Measurements from ENCODE around the gene OR10G2.
"Not testable (repeated sequence)": the region's sequence is repeated elsewhere in the genome, so short reads cannot be mapped to it uniquely, and the experiment has no call there.

The OR10G2 gene

DNA sequence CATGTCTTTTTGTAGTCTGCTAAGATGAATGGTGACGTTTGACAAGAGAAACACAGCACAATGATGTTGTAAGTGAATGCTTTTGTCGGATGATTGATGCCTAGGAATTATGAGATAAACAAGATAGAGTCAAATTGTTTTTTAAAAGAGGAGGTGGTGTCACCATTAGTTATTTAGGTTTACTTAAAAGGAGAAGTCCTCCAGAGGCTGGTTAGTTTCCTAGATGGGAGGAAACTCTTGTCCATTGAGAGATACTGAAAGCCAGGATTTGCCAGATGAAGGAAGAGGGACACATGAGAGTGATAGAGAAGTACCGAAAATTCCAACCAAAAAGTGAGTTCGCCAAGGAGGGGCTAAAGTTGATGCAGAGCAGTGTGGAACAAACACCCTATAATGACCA lies at the start of gene OR10G2:
TSS of gene OR10G2 (minus strand) at position 101 of the 400 bp plus-strand sequence. CDS start at position 3, 98 bp downstream.
- no peak for DNase-seq (ENCODE audit: low read depth, low spot score)

DNA sequence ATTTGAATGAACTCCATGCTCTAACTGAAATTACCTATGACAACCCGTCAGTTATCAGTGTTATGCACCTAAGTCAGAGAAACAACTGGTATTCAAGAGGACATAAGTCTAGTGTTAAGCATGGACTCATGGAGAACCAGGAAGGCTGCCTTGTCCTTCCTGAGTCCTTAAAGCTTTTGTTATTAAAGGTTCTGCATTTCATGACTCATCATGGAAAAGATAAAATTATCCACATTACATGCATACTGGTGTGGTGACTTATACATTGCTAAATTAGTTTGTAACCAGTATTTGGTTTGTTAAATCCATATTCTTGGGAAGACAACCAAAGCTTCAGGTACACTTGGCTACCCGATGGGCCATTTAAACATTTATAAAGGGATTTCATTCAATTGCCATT lies 45.3 kb upstream of the OR10G2 start:
- no peak for DNase-seq (ENCODE audit: low read depth, low spot score)

- no peak for DNase-seq (ENCODE audit: low read depth, low spot score)
Measured at GRCh38 chr14:21675566-21675965, 40.8 kb upstream of the OR10G2 start.

DNA sequence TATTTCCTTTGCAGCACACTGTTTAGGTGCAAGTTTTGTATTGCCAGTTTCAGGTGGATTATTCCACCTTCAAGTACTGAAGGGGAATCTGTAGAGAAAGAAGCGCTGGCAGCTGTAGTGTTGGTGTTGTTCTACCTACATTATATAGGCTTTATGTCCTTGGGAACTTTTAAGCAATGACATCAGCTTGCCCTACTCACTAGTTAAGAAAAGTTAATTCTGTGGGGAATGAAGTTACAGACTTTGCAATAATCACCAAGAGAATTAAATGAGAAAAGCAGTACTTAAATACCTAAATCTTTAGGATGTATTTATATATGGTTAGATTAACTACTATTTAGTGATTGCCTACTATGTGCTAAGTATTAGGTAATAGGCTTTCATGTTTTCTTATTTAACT lies 39.0 kb upstream of the OR10G2 start, which contains the start of gene OR4E1:
TSS of gene OR4E1 (minus strand) at position 101 of the 400 bp plus-strand sequence. CDS start 2,883 bp downstream, outside the sequence.
- DNase-seq (ENCODE audit: low read depth, low spot score): no peak

- DNase-seq (ENCODE audit: low read depth, low spot score): no peak
Measured at GRCh38 chr14:21672116-21672515, 37.4 kb upstream of the OR10G2 start.

DNA sequence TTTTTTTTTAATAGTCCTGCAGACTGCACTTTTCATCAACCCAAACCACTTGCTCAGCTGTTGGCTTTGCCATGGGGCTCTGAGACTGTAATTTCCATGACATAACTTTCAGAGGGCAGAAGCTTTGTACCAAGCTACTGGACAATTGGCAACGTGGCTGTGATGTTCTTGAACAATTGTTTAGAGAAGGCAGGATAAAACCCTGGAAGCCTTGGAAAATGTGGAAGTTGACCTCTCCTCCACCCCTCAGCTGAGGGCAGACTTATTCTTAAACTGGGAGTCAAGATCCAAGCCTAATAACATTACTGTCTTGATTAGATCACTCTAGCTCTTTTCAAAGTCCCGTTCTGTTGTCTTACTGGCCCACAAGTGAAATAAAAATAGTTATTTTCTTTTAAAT lies 36.6 kb upstream of the OR10G2 start:
- no peak for DNase-seq (ENCODE audit: low read depth, low spot score)

- DNase-seq (ENCODE audit: low read depth, low spot score): no peak
Measured at GRCh38 chr14:21669284-21669683, 34.5 kb upstream of the OR10G2 start.

GRCh38 chr14:21668377-21668776 lies 33.6 kb upstream of the OR10G2 start:
- no peak for DNase-seq (ENCODE audit: low read depth, low spot score)

DNA sequence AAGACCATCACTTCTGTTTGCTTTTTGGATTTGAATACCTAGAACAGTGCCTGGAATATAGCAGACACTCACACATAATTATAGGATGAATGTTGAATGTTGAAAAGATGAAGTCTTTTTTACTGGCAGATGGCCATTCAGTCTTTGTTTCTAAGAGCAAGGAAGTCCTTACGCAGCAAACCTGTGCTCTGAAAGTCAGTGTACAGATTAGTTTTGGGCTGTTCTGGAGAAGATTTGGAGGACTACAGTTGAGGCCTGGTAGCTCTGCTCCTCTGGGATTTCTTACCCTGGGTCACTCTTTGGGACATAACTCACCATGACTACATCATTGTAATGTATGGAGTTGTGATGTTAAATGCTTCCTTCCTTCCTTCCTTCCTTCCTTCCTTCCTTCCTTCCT lies 22.2 kb upstream of the OR10G2 start:
- no peak for DNase-seq (ENCODE audit: low read depth, low spot score)

DNA sequence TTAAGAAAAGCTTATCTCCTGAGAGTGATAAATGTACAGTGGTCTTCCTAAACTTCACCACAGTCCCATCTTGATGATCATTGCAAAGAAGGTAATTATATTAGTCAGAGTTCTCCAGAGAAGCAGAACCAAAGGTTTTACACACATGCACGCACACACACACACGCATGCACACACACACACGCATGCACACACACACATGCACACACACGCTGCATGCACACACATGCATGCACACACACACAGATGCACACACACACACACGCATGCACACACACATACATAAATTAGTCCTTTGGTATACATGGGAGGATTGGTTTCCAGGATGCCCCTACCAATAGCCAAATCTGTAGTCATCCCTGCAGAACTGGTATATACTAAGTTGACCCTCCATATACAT lies 19.5 kb upstream of the OR10G2 start:
- no peak for DNase-seq (ENCODE audit: low read depth, low spot score)

GRCh38 chr14:21653331-21653885 lies 18.7 kb upstream of the OR10G2 start, which contains the start of gene OR4E2:
TSS of gene OR4E2 (plus strand) at chr14:21653835. CDS start at chr14:21665083, 11,248 bp downstream.
- DNase-seq (ENCODE audit: low read depth, low spot score): no peak

DNA sequence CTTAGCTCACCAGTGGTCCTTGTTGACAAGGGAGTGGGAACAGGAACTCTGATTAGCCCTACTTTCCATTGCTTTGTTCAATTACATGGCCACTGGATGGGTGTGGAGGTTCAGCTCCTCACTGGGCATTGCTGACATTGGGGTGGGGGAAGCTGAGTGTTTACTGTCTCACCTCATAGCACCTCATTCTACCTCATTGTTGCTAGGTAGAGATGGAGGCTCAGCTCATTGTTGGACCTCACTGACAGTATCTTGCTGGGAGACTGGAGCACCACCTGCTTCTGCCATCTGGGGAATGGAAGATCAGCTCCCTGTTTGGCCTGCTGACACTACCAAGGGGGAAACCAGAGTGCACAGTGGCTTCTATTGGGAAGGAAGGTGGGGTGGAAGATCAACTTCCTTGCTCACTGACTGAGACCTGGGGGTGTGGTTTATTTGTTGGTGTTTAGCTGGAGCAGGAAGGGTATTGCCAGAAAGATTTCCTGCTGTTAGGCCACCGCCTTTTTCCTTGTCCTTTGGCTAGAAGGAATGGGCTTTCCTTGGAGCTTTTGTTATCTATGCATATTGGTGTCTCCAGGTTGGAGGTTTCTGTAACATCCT lies 17.6 kb upstream of the OR10G2 start:
- no peak for DNase-seq (ENCODE audit: low read depth, low spot score)

DNA sequence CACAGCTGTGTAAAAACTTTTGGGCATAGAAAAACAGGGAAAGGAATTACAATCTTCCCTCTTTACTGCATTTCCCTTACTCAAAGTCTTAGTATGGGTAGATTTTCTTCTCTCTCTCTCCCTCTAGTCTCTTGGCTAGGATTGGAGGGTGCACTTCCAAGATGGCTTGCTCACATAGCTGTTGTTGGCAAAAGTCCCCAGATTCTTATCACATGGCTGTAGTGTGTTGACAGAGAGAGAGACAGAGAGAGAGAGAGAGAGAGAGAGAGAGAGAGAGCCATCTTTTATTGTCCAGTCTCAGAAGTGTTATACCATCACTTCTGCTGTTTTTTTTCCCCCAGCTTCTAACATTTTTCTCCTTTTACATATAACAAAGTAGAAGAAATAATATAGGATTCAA lies 12.6 kb upstream of the OR10G2 start:
- no peak for DNase-seq (ENCODE audit: low read depth, low spot score)

DNA sequence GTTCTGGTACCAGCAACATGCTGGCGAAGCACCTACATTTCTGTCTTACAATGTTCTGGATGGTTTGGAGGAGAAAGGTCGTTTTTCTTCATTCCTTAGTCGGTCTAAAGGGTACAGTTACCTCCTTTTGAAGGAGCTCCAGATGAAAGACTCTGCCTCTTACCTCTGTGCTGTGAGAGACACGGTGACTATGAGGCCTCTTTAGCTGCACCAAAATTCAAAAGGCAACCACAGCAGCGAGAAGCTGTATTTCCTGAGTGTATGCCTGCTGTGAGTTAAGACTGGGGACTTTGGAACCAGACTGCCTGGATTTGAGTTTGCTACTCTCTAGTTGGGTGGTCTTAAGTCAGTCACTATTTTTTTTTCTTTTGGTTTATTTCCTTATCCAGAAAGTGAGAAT lies 8.7 kb upstream of the OR10G2 start:
- DNase-seq (ENCODE audit: low read depth, low spot score): no peak

GRCh38 chr14:21642683-21643082 lies 7.9 kb upstream of the OR10G2 start:
- no peak for DNase-seq (ENCODE audit: low read depth, low spot score)

DNA sequence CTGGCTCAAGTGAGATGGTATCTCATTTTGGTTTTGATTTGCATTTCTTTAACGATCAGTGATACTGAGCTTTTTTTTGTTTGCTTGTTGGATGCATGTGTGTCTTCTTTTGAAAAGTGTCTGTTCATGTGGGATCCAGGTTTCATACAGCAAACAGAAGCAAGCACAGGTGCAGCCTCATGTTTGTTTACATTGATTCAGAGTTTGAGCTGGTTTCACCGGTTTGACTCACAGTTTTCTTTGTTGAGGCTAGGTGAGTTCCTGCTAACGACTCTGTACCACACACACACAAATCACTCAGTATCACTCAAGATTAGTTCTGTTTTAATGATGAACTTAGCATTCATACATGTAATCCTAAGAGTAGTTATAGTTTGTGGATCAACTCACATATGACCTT lies 3.7 kb downstream of the OR10G2 start:
- DNase-seq (ENCODE audit: low read depth, low spot score): no peak

DNA sequence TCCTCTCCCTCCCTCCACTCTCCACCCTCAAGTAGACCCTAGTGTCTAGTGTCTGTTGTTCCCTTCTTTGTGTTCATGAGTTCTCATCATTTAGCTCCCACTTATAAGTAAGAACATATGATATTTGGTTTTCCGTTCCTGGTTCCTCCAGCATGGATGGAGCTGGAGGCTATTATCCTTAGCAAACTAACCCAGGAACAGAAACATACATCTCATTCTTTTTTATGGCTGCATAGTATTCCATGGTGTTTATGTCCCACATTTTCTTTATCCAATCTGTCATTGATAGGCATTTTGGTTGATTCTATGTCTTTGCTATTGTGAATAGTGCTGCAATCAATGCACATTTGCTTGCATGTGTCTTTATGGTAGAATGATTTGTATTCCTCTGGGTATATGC lies 4.2 kb downstream of the OR10G2 start:
- not testable (repeated sequence) for DNase-seq (ENCODE audit: low read depth, low spot score)

DNA sequence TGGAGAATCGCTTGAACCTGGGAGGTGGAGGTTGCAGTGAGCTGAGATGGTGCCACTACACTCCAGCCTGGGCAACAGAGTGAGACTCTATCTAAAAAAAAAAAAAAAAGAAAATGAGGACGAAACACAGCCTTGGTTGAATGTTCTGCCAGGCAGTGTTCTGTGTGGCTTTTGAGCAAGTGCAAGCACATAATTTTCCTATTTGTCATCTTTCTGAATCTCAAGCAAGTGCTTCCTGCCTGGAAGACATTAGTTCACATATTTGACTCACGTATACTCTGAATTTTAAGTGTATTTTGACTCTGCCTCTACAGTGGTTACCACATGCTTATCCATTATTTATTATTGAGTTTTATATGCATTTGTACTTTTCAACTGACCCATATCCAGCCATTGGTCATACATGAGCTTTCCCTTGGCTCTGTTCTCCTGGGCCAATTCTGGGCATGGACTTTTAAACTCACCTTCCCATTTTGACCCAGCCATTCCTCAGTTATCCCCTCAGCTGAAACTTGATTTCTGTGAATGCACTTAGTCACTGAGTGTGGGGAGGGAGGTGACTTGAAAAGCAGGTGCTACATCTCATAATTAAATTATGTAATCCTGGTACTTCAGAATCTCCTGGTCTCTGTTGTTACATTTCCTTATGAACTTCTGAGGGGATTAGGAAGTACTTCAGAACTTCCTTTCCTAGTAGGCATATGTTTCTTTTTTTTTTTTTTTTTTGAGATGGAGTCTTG lies 8.1 kb downstream of the OR10G2 start:
- no peak for DNase-seq (ENCODE audit: low read depth, low spot score)

GRCh38 chr14:21617614-21618013 lies 17.1 kb downstream of the OR10G2 start:
- no peak for DNase-seq (ENCODE audit: low read depth, low spot score)

GRCh38 chr14:21614240-21614639 lies 20.5 kb downstream of the OR10G2 start:
- no peak for DNase-seq (ENCODE audit: low read depth, low spot score)

GRCh38 chr14:21612324-21612723 lies 22.4 kb downstream of the OR10G2 start:
- DNase-seq (ENCODE audit: low read depth, low spot score): no peak

DNA sequence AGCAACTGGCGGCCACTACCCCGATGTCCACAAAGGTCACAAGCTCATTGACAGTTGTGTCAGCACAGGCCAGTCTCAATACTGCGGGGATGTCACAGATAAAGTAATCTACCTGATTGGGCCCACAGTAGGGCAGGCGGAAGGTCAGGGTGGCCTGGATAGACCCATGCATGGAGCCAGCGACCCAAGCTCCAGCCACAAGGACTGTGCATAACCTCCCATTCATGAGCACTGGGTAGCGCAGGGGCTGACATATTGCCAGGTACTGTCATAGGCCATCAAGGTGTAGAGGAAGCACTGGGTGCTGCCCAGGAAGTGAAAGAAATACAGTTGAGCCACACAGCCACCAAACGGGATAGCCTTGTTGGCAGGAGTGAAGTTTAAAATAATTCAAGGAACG lies 32.6 kb downstream of the OR10G2 start:
- DNase-seq (ENCODE audit: low read depth, low spot score): not testable (repeated sequence)

- DNase-seq (ENCODE audit: low read depth, low spot score): no peak
Measured at GRCh38 chr14:21589317-21589716, 45.4 kb downstream of the OR10G2 start.

Data from activated naive CD8-positive, alpha-beta T cell treated with anti-CD3 and anti-CD28 coated beads, Interleukin-2, amount 50 U/mL, for 16 hours (primary cell).